Left cardiac atrium (tissue), 4 donors: Measurements from ENCODE around the gene ABCE1. TPM values are rescaled to one million over a fixed set of nuclear protein-coding genes. Genes with fewer than 3 reads are reported as not detected.
A peak's percentile ranks its signal among the peaks of the same experiment; 100 is the strongest.

Experiments used
- ATAC-seq, 2 donors: fragments of 200-7000 bp; cut with Tn5 transposase; one replicate each; pipeline ENCODE4 v1.9.1; 2020; ENCODE audit warnings: mild to moderate bottlenecking in 2 of 2, moderate library complexity in 2 of 2
- DNase-seq: peaks from one replicate; pipeline ENCODE4 v3.0.0-alpha.2; 2020
- intact Hi-C, 2 donors: fragments of 100-400 bp; cut with DNase I; formaldehyde crosslinking; loops; one replicate each; pipeline versions ENCODE4 v1.14.1 to v1.15.1; 2022 to 2023
- long read RNA-seq: library from polyadenylated mRNA; unstranded; transcript quantifications from one replicate; pipeline ENCODE4 v2.0.0, GENCODE V29; 2021
- total RNA-seq, 2 donors: library from RNA; stranded (reverse); fragmentation: NEBNext Ultra II Directional; extraction: Animal tissue kit (Norgen Biotek cat#: 25700); gene quantifications; one replicate each; pipeline ENCODE4 v1.2.1, GENCODE V29; 2021
- donor health status: DM: no; HTN: yes; CAD: no.
- donor health status: DM: no; HTN: yes; CAD: no; lungs with severe emphysema.
- donor health status: DM: yes; HTN: yes; CAD: no.
- donor health status: Dilated cardiomyopathy.

Gene ABCE1
- 10 to 100 TPM; 31.5 to 55.0 TPM for total RNA-seq
- long read RNA-seq, transcript ABCE1-201 (18 exons, 3,921 nt) = major isoform, 24 of 30 reads
- long read RNA-seq, partial matches to known transcripts = 3 of 30 reads
- long read RNA-seq, other reads (novel, unspliced or antisense) = 3 of 30 reads

- peak; percentile 98 to 99 for ATAC-seq
- DNase-seq = peak; percentile 99
- intact Hi-C loops = no loop called here
Observed at GRCh38 chr4:145097821-145098674, at the start of gene ABCE1, which contains the start of gene ANAPC10. Gene ABCE1, plus strand, starts transcription at chr4:145098311. Its CDS starts 6,102 bp downstream, at chr4:145104413. Gene ANAPC10, minus strand, starts transcription at chr4:145098196. Its CDS starts 2,097 bp downstream, at chr4:145096099.

GRCh38 chr4:145048817-145049216 is 49.3 kb upstream of the ABCE1 start:
- intact Hi-C loops = no loop called here
- no peak for ATAC-seq
- no peak for DNase-seq

- ATAC-seq (no peak), DNase-seq (no peak)
- intact Hi-C loops = no loop called here
Observed at GRCh38 chr4:145049241-145049640, 48.9 kb upstream of the ABCE1 start.

GRCh38 chr4:145055533-145056257 is 42.4 kb upstream of the ABCE1 start:
- ATAC-seq = no peak
- no peak for DNase-seq
- intact Hi-C loops = no loop called here

GRCh38 chr4:145056325-145057130 is 41.6 kb upstream of the ABCE1 start:
- intact Hi-C loops = no loop called here
- DNase-seq = no peak
- ATAC-seq = no peak

GRCh38 chr4:145058256-145058655 is 39.9 kb upstream of the ABCE1 start:
- no peak for DNase-seq
- ATAC-seq = no peak
- intact Hi-C loops = no loop called here

- intact Hi-C loops = loop anchor here (10.0 kb wide), 1 partner anchor 887 kb away; no protein-coding TSS in a partner anchor
- no peak for DNase-seq
Observed at GRCh38 chr4:145061318-145061920, 36.7 kb upstream of the ABCE1 start.

GRCh38 chr4:145066063-145066501 is 32.0 kb upstream of the ABCE1 start:
- DNase-seq = no peak
- ATAC-seq = no peak
- intact Hi-C loops = loop anchor here (10.0 kb wide), 1 partner anchor 891 kb away; no protein-coding TSS in a partner anchor

More at GRCh38 chr4:145061318-145061920, 36.7 kb upstream of the ABCE1 start:
- ATAC-seq = peak; percentile 30 to 55

- intact Hi-C loops = loop anchor here (10.0 kb wide), 1 partner anchor 895 kb away; no protein-coding TSS in a partner anchor
- no peak for ATAC-seq
- no peak for DNase-seq
Observed at GRCh38 chr4:145069361-145069760, 28.8 kb upstream of the ABCE1 start.

- DNase-seq (no peak), ATAC-seq (no peak)
- intact Hi-C loops = no loop called here
Observed at GRCh38 chr4:145071560-145071959, 26.6 kb upstream of the ABCE1 start.

GRCh38 chr4:145075742-145076468 is 22.2 kb upstream of the ABCE1 start:
- intact Hi-C loops = no loop called here
- DNase-seq = no peak
- ATAC-seq = no peak

GRCh38 chr4:145076469-145076855 is 21.6 kb upstream of the ABCE1 start:
- intact Hi-C loops = no loop called here
- DNase-seq = no peak
- no peak for ATAC-seq

- intact Hi-C loops = no loop called here
- no peak for ATAC-seq
- DNase-seq = no peak
Observed at GRCh38 chr4:145081756-145082155, 16.4 kb upstream of the ABCE1 start.

GRCh38 chr4:145083891-145084605 is 14.1 kb upstream of the ABCE1 start:
- no peak for DNase-seq
- no peak for ATAC-seq
- intact Hi-C loops = no loop called here

- intact Hi-C loops = no loop called here
- ATAC-seq (no peak), DNase-seq (no peak)
Observed at GRCh38 chr4:145090380-145090779, 7.7 kb upstream of the ABCE1 start.

- intact Hi-C loops = no loop called here
- ATAC-seq = no peak
- no peak for DNase-seq
Observed at GRCh38 chr4:145093638-145094037, 4.5 kb upstream of the ABCE1 start.

GRCh38 chr4:145097331-145097820 is 735 bp upstream of the ABCE1 start:
- intact Hi-C loops = no loop called here
- DNase-seq = no peak

More at GRCh38 chr4:145097331-145097820, 735 bp upstream of the ABCE1 start:
- no peak for ATAC-seq
